ENCODE measurements around the gene UBXN1.

Gene UBXN1

GRCh38 chr11:62645671-62645945 is 33.3 kb downstream of the UBXN1 start:
- peak overlapping the region; percentile 51 for H3K4me3 ChIP-seq (replicated peaks; ENCODE audit: insufficient read depth, low read length)
- no peaks in the 10 kb centered on the region for H3K27me3 ChIP-seq (ENCODE audit: insufficient read depth, poor library complexity, severe bottlenecking)
- TF ChIP-seq, protein P1, sequence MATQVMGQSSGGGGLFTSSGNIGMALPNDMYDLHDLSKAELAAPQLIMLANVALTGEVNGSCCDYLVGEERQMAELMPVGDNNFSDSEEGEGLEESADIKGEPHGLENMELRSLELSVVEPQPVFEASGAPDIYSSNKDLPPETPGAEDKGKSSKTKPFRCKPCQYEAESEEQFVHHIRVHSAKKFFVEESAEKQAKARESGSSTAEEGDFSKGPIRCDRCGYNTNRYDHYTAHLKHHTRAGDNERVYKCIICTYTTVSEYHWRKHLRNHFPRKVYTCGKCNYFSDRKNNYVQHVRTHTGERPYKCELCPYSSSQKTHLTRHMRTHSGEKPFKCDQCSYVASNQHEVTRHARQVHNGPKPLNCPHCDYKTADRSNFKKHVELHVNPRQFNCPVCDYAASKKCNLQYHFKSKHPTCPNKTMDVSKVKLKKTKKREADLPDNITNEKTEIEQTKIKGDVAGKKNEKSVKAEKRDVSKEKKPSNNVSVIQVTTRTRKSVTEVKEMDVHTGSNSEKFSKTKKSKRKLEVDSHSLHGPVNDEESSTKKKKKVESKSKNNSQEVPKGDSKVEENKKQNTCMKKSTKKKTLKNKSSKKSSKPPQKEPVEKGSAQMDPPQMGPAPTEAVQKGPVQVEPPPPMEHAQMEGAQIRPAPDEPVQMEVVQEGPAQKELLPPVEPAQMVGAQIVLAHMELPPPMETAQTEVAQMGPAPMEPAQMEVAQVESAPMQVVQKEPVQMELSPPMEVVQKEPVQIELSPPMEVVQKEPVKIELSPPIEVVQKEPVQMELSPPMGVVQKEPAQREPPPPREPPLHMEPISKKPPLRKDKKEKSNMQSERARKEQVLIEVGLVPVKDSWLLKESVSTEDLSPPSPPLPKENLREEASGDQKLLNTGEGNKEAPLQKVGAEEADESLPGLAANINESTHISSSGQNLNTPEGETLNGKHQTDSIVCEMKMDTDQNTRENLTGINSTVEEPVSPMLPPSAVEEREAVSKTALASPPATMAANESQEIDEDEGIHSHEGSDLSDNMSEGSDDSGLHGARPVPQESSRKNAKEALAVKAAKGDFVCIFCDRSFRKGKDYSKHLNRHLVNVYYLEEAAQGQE (IDR thresholded peaks at IDR 0.05; ENCODE audit: insufficient replicate concordance, low read depth) = no peak
- TF ChIP-seq GABPA (IDR thresholded peaks at IDR 0.05; ENCODE audit: low read depth) = no peak
- TF ChIP-seq POLR2AphosphoS5 (IDR thresholded peaks at IDR 0.05; ENCODE audit: low read depth) = no peak
- TF ChIP-seq SPI1 (IDR thresholded peaks at IDR 0.05; ENCODE audit: borderline replicate concordance, low read depth) = no peak
- no peak for DNase-seq (ENCODE audit: low read depth in 1 of 2, low spot score in 1 of 2)
- peak overlapping the region; percentile 95 for H3K27ac ChIP-seq (replicated peaks)

DNA sequence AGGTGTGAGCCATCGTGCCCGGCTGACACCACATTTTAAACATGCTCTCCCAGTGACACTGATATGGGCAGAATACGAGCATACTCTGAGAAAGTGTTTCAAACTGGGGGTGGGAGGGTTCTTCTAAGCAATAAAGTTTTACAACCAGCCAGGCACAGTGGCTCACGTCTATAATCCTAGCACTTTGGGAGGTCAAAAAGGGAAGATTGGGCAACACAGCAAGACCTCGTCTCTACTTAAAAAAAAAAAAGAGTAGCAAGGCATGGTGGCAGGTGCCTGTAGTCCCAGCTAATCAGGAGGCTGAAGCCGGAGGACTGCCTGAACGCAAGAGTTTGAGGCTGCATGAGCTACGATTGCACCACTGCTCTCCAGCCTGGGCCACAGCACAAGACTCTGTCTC is 34.7 kb downstream of the UBXN1 start:
- no peak for TF ChIP-seq GABPA (IDR thresholded peaks at IDR 0.05; ENCODE audit: low read depth)
- TF ChIP-seq SPI1 (IDR thresholded peaks at IDR 0.05; ENCODE audit: borderline replicate concordance, low read depth) = no peak
- TF ChIP-seq, protein P1 (IDR thresholded peaks at IDR 0.05; ENCODE audit: insufficient replicate concordance, low read depth) = no peak
- no peak for TF ChIP-seq CTCF (IDR thresholded peaks at IDR 0.05; ENCODE audit: insufficient read depth, low read length)
- no peak for TF ChIP-seq POLR2AphosphoS5 (IDR thresholded peaks at IDR 0.05; ENCODE audit: low read depth)
- DNase-seq (ENCODE audit: low read depth in 1 of 2, low spot score in 1 of 2) = no peak
- Histone ChIP-seq H3K27ac (replicated peaks) (no peak overlapping the region), H3K4me3 (replicated peaks; ENCODE audit: insufficient read depth, low read length) (no peak overlapping the region), H3K27me3 (ENCODE audit: insufficient read depth, poor library complexity, severe bottlenecking) (no peaks in the 10 kb centered on the region)

GRCh38 chr11:62632492-62632891 is 46.4 kb downstream of the UBXN1 start:
- TF ChIP-seq POLR2AphosphoS5 (IDR thresholded peaks at IDR 0.05; ENCODE audit: low read depth) (no peak), CTCF (IDR thresholded peaks at IDR 0.05; ENCODE audit: insufficient read depth, low read length) (no peak), GABPA (IDR thresholded peaks at IDR 0.05; ENCODE audit: low read depth) (no peak)
- H3K4me3 ChIP-seq (replicated peaks; ENCODE audit: insufficient read depth, low read length) = no peak overlapping the region
- H3K27me3 ChIP-seq (ENCODE audit: insufficient read depth, poor library complexity, severe bottlenecking) = no peaks in the 10 kb centered on the region
- no peak for DNase-seq (ENCODE audit: low read depth in 1 of 2, low spot score in 1 of 2)
- H3K27ac ChIP-seq (replicated peaks) = no peak overlapping the region

- no peak for TF ChIP-seq GABPA (IDR thresholded peaks at IDR 0.05; ENCODE audit: low read depth)
- no peak for TF ChIP-seq CTCF (IDR thresholded peaks at IDR 0.05; ENCODE audit: insufficient read depth, low read length)
- no peak for TF ChIP-seq SPI1 (IDR thresholded peaks at IDR 0.05; ENCODE audit: borderline replicate concordance, low read depth)
- no peak for DNase-seq (ENCODE audit: low read depth in 1 of 2, low spot score in 1 of 2)
- no peak overlapping the region for H3K27ac ChIP-seq (replicated peaks)
- H3K27me3 ChIP-seq (ENCODE audit: insufficient read depth, poor library complexity, severe bottlenecking) = no peaks in the 10 kb centered on the region
- H3K4me3 ChIP-seq (replicated peaks; ENCODE audit: insufficient read depth, low read length) = no peak overlapping the region
These were observed 51.2 kb downstream of the UBXN1 start for GRCh38 chr11:62627713-62628112.
